GM19099 (cell line): ENCODE data around the gene HSFX3.

ENCODE experiments used
- POLR2A ChIP-seq: IDR thresholded peaks from 3 replicates; pipeline ENCODE4 v1.6.1; 2011; ENCODE audit warnings: low read depth; ENCODE audit not compliant: insufficient read length; ENCODE audit errors: extremely low read depth

Gene HSFX3

GRCh38 chrX:149508467-149508866 lies 41.3 kb downstream of the HSFX3 start:
- no peak for TF ChIP-seq POLR2A

- TF ChIP-seq POLR2A = no peak
These were observed 43.4 kb downstream of the HSFX3 start for GRCh38 chrX:149506349-149506748.

- no peak for TF ChIP-seq POLR2A
These were observed 44.1 kb downstream of the HSFX3 start for GRCh38 chrX:149505671-149506070.

- peak; percentile 92 for TF ChIP-seq POLR2A
These were observed 44.6 kb downstream of the HSFX3 start, which contains the start of gene IDS for GRCh38 chrX:149504915-149505651. TSS of gene IDS (minus strand) at chrX:149505306. CDS start at chrX:149505137, 169 bp downstream.

GRCh38 chrX:149504226-149504914 lies 45.4 kb downstream of the HSFX3 start:
- no peak for TF ChIP-seq POLR2A

- no peak for TF ChIP-seq POLR2A
These were observed 50.0 kb downstream of the HSFX3 start for GRCh38 chrX:149499766-149500165.

GRCh38 chrX:149498767-149499166 lies 51.0 kb downstream of the HSFX3 start:
- no peak for TF ChIP-seq POLR2A
